Hepatocyte (in vitro differentiated cells): ENCODE results near the gene SPSB4.

Experiments
- CTCF ChIP-seq: fragments of 200-600 bp; sonication (generic); IDR thresholded peaks from 2 replicates; pipeline ENCODE4 v1.5.1; 2016; ENCODE audit warnings: antibody characterized with exemption, mild to moderate bottlenecking; ENCODE audit not compliant: poor library complexity
- EZH2 ChIP-seq: fragments of 200-600 bp; sonication (generic); IDR thresholded peaks from 2 replicates; pipeline ENCODE4 v1.6.1; 2016; ENCODE audit warnings: antibody characterized with exemption, mild to moderate bottlenecking, borderline replicate concordance

GRCh38 chr3:141148169-141148568, 97.0 kb downstream of the SPSB4 start:
- no peak for TF ChIP-seq CTCF
- TF ChIP-seq EZH2, result no peak
